OCI-LY7 (cell line): Measurements from ENCODE around the gene HSBP1L1. TPM values are rescaled to one million over a fixed set of nuclear protein-coding genes. Genes with fewer than 3 reads are reported as not detected.

Experiments used
- BruUV-seq: library from RNA; stranded (reverse); fragments of 400-500 nt; replicated peaks from 2 replicates; lab custom pipeline; 2021; lab: Mats Ljungman, UMichigan
- CTCF ChIA-PET: fragments of 300-600 bp; sonication (Branson Sonifier 250); formaldehyde crosslinking; loops from one replicate; lab custom pipeline; 2022; ENCODE audit warnings: antibody characterized with exemption; ENCODE audit not compliant: unreplicated experiment; lab: Charles Lee
- POLR2A ChIA-PET: fragments of 300-600 bp; sonication (Branson Sonifier 250); formaldehyde crosslinking; loops from one replicate; lab custom pipeline; 2022; ENCODE audit warnings: antibody characterized with exemption; lab: Charles Lee
- DNase-seq: peaks from one replicate; pipeline ENCODE4 v3.0.0-alpha.2; 2015; ENCODE audit warnings: low spot score
- H2AFZ ChIP-seq: fragments of 200-600 bp; sonication (generic), shearing (Covaris generic); 2 replicates; pipeline ENCODE4 v1.6.1; 2014; ENCODE audit warnings: mild to moderate bottlenecking, antibody characterized with exemption, low read length, moderate library complexity
- H3K27ac ChIP-seq: fragments of 200-600 bp; sonication (generic); 2 replicates; pipeline ENCODE4 v1.5.1; 2014; ENCODE audit warnings: mixed run types, low read depth, mild to moderate bottlenecking, moderate library complexity, low read length, inconsistent platforms; ENCODE audit not compliant: poor library complexity, severe bottlenecking
- H3K36me3 ChIP-seq: fragments of 200-600 bp; sonication (generic); 2 replicates; pipeline ENCODE4 v1.6.1; 2014; ENCODE audit warnings: mild to moderate bottlenecking, antibody characterized with exemption, low read length, moderate library complexity, mixed read lengths; ENCODE audit not compliant: insufficient read depth
- H3K4me1 ChIP-seq: fragments of 200-600 bp; sonication (generic); 2 replicates; pipeline ENCODE4 v1.5.1; 2014; ENCODE audit warnings: mild to moderate bottlenecking, low read length; ENCODE audit not compliant: insufficient read depth, poor library complexity, severe bottlenecking
- H3K4me2 ChIP-seq: fragments of 200-600 bp; sonication (generic); 2 replicates; pipeline ENCODE4 v1.6.1; 2014; ENCODE audit warnings: mild to moderate bottlenecking, low read length
- H3K4me3 ChIP-seq: fragments of 200-600 bp; sonication (generic); 2 replicates; pipeline ENCODE4 v1.5.1; 2014; ENCODE audit warnings: mild to moderate bottlenecking, low read depth, low read length; ENCODE audit not compliant: poor library complexity, severe bottlenecking
- H3K79me2 ChIP-seq: fragments of 200-600 bp; sonication (generic); 2 replicates; pipeline ENCODE4 v1.6.1; 2016; ENCODE audit warnings: low read depth, mild to moderate bottlenecking, low read length, moderate library complexity, mixed read lengths; ENCODE audit not compliant: insufficient read depth
- H3K9me2 ChIP-seq: fragments of 200-600 bp; sonication (generic); 2 replicates; pipeline ENCODE4 v1.6.1; 2016; ENCODE audit warnings: mild to moderate bottlenecking, low read length, mixed read lengths; ENCODE audit not compliant: insufficient read depth
- H3K9me3 ChIP-seq: fragments of 200-600 bp; sonication (generic); 2 replicates; pipeline ENCODE4 v1.6.1; 2014; ENCODE audit warnings: mild to moderate bottlenecking, mixed run types, low read length, mixed read lengths
- H4K20me1 ChIP-seq: fragments of 200-600 bp; sonication (generic); 2 replicates; pipeline ENCODE4 v1.6.1; 2014; ENCODE audit warnings: mild to moderate bottlenecking, antibody characterized with exemption, low read length, moderate library complexity, mixed read lengths; ENCODE audit not compliant: insufficient read depth
- EZH2phosphoT487 ChIP-seq: fragments of 200-600 bp; sonication (generic); IDR thresholded peaks from 2 replicates; pipeline ENCODE4 v1.6.1; 2018; ENCODE audit warnings: low read depth, borderline replicate concordance, mild to moderate bottlenecking, mixed run types, antibody characterized with exemption, low read length, moderate library complexity, mixed read lengths
- intact Hi-C: fragments of 100-400 bp; cut with micrococcal nuclease; formaldehyde crosslinking; loops from one replicate; pipeline ENCODE4 v1.10.0; 2022; ENCODE audit not compliant: unreplicated experiment
- total RNA-seq, 2 experiments: library from RNA; depleted of rRNA in 1 of 2; stranded (reverse); fragments of >200 nt in 1 of 2; shearing (Covaris generic) in 1 of 2; gene quantifications; 2 replicates each; pipeline ENCODE4 v1.2.3, GENCODE V29; 2014 to 2022
- TF ChIP-seq, protein P1 (sequence below): fragments of 200-600 bp; sonication (generic); conservative IDR thresholded peaks from 2 replicates; pipeline ENCODE4 v1.5.1; 2014; ENCODE audit warnings: mild to moderate bottlenecking, antibody characterized with exemption, low read length, moderate library complexity, mixed read lengths

The HSBP1L1 gene
- total RNA-seq, 2 experiments from 2014 or later: not detected

DNA sequence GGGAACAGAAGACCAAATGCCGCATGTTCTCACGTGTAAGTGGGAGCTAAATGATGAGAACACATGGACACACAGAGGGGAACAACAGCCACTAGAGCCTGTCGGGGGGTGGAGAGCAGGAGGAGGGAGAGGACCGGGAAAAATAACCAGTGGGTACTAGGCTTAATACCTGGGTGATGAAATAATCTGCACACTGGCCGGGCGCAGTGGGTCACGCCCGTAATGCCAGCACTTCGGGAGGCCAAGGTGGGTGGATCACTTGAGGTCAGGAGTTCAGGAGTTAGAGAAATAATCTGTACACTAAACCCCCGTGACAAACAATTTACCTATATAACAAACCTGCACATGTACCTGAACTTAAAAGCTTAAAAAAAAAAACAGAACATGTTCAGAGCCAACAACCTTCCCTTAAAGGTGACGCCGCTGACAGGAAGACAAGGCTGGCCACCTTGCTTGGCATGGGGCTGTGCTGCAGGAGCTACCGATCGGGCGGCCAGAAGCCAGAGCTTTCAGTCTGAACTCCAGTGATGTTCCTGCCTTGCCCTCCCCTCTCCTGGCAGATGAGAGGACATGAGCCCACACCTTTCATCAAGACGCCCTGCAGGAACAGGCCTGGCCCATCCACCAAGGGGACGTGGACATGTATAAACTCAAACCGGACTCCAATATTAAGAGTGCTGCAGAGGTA, 24.2 kb upstream of the HSBP1L1 start:
- Histone ChIP-seq H3K79me2 (no peaks in the 10 kb centered on the region), H2AFZ (no peak overlapping the region), H4K20me1 (no peaks in the 10 kb centered on the region), H3K4me3 (no peak overlapping the region), H3K9me2 (no peaks in the 10 kb centered on the region), H3K27ac (no peak overlapping the region), H3K36me3 (peaks cover 8% of the 10 kb centered on the region), H3K4me1 (no peaks in the 10 kb centered on the region), H3K4me2 (no peak overlapping the region), H3K9me3 (no peaks in the 10 kb centered on the region)
- BruUV-seq: no TSS peak
- no peak for DNase-seq
- no peak for TF ChIP-seq EZH2phosphoT487
- ChIA-PET CTCF (no interaction called here), POLR2A (interaction anchor here (0.6 kb wide), 1 partner anchor 304 kb away, joined by 3 read pairs; no protein-coding TSS in a partner anchor)
- intact Hi-C loops: no loop called here

DNA sequence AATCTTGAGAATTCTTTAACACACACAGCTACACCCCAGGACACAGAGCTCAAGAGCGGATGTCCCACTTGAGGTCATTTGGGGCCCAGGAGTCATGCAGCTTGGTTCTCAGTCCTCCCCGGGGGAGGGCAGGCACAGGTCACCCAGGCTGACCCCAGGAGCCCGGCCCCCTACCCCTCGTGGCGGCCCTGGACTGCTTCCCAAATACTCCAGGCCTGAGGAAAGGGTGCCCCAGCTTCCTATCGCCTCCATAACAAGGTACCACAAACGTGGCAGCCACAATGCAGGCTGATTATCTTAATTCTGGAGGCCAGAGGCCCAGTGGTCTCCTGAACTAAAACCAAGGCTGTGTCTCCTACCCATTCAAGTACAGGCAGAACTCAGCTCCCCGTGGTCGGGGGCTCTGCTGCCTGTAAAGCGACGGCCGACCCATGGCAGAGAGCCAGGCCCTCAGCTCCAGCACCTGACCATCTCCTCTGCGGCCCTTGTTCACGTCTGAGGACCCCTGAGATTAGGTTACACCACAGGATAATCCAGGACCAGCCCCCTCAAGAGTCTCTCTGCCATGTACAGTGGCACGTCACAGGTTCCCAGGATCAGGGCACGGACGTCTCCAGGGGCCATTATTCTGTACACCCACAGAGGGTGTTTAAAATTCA, 23.5 kb upstream of the HSBP1L1 start:
- no peak overlapping the region for H2AFZ ChIP-seq
- H3K4me1 ChIP-seq: peaks cover 2% of the 10 kb centered on the region
- TF ChIP-seq, protein P1, sequence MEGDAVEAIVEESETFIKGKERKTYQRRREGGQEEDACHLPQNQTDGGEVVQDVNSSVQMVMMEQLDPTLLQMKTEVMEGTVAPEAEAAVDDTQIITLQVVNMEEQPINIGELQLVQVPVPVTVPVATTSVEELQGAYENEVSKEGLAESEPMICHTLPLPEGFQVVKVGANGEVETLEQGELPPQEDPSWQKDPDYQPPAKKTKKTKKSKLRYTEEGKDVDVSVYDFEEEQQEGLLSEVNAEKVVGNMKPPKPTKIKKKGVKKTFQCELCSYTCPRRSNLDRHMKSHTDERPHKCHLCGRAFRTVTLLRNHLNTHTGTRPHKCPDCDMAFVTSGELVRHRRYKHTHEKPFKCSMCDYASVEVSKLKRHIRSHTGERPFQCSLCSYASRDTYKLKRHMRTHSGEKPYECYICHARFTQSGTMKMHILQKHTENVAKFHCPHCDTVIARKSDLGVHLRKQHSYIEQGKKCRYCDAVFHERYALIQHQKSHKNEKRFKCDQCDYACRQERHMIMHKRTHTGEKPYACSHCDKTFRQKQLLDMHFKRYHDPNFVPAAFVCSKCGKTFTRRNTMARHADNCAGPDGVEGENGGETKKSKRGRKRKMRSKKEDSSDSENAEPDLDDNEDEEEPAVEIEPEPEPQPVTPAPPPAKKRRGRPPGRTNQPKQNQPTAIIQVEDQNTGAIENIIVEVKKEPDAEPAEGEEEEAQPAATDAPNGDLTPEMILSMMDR: no peak
- no peak for TF ChIP-seq EZH2phosphoT487
- no TSS peak for BruUV-seq
- CTCF ChIA-PET: no interaction called here
- H3K4me2 ChIP-seq: no peak overlapping the region
- H3K79me2 ChIP-seq: no peaks in the 10 kb centered on the region
- POLR2A ChIA-PET: interaction anchor here (0.6 kb wide), 1 partner anchor 304 kb away, joined by 3 read pairs; no protein-coding TSS in a partner anchor
- intact Hi-C loops: no loop called here
- H3K9me2 ChIP-seq: no peaks in the 10 kb centered on the region
- H3K4me3 ChIP-seq: no peak overlapping the region
- no peaks in the 10 kb centered on the region for H4K20me1 ChIP-seq
- no peak for DNase-seq
- no peak overlapping the region for H3K27ac ChIP-seq
- H3K36me3 ChIP-seq: peaks cover 1% of the 10 kb centered on the region
- H3K9me3 ChIP-seq: no peaks in the 10 kb centered on the region

DNA sequence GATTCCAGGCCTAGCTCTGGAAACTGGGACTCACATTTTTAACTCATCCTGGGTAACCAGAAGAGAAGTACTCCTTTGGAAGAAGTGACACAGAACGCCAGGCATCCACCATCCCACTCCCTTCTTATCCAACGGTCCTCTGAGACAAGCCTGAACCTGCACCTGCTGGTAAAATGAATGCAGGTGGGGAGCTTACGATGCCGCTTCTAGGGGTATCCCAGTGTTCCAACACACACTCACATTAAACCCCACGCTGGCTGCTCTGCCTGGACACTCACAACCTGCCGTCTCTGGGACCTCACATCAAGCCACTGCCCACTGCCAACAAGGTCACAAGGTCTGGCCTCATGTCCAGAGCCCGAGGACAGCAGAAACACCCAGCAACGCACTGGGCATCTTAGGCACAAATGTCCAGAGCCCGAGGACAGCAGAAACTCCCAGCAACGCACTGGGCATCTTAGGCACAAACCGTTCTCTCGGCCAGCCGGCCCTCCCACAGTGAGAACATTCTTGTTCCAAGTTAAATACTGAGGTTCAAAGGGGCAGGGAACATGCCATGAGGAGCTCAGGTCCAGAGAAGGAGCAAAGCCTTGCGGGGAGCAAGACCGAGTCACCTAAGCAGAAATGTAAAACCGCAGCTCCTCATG, 22.8 kb upstream of the HSBP1L1 start:
- no peaks in the 10 kb centered on the region for H3K36me3 ChIP-seq
- H3K79me2 ChIP-seq: no peaks in the 10 kb centered on the region
- no peaks in the 10 kb centered on the region for H4K20me1 ChIP-seq
- TF ChIP-seq, protein P1: no peak
- TF ChIP-seq EZH2phosphoT487: no peak
- ChIA-PET POLR2A (no interaction called here), CTCF (no interaction called here)
- no peak overlapping the region for H3K4me3 ChIP-seq
- BruUV-seq: no TSS peak
- H3K4me2 ChIP-seq: no peak overlapping the region
- H3K9me2 ChIP-seq: no peaks in the 10 kb centered on the region
- peaks cover 8% of the 10 kb centered on the region for H3K4me1 ChIP-seq
- no peak overlapping the region for H2AFZ ChIP-seq
- intact Hi-C loops: no loop called here
- no peak for DNase-seq
- no peak overlapping the region for H3K27ac ChIP-seq
- no peaks in the 10 kb centered on the region for H3K9me3 ChIP-seq
